Heart right ventricle (tissue), 16 donors: ENCODE results near the gene SLC22A23. TPM values are rescaled to one million over a fixed set of nuclear protein-coding genes. Genes with fewer than 3 reads are reported as not detected.

Experiments
- ATAC-seq, 8 donors: fragments of 200-7000 bp; cut with Tn5 transposase; one replicate each; pipeline ENCODE4 v1.9.1; 2020; ENCODE audit warnings: mild to moderate bottlenecking in 8 of 8, moderate library complexity in 8 of 8, moderate number of reproducible peaks in 1 of 8
- DNase-seq, 2 donors: peaks; one replicate each; pipeline ENCODE4 v3.0.0-alpha.2; 2020
- H3K27ac ChIP-seq, 10 donors: fragments of 200-600 bp; sonication (generic) in 2 of 10; one replicate each; pipeline versions ENCODE4 v1.5.0 to v1.8.0; 2020 to 2022; ENCODE audit warnings: mild to moderate bottlenecking in 3 of 10
- H3K27me3 ChIP-seq, 7 donors: fragments of 200-600 bp; one replicate each; pipeline ENCODE4 v1.8.0; 2021 to 2022; ENCODE audit warnings: mild to moderate bottlenecking in 2 of 7
- H3K36me3 ChIP-seq, 9 donors: fragments of 200-600 bp; sonication (generic) in 1 of 9; one replicate each; pipeline versions ENCODE4 v1.5.0 to v1.8.0; 2020 to 2022; ENCODE audit warnings: mild to moderate bottlenecking in 2 of 9
- H3K4me1 ChIP-seq, 9 donors: fragments of 200-600 bp; sonication (generic) in 1 of 9; one replicate each; pipeline versions ENCODE4 v1.5.0 to v1.8.0; 2020 to 2022; ENCODE audit warnings: mild to moderate bottlenecking in 4 of 9
- H3K4me3 ChIP-seq, 10 donors: fragments of 200-600 bp; sonication (generic) in 2 of 10; one replicate each; pipeline versions ENCODE4 v1.5.0 to v1.8.0; 2020 to 2022; ENCODE audit warnings: mild to moderate bottlenecking in 7 of 10, moderate library complexity in 2 of 10
- H3K9me3 ChIP-seq, 11 donors: fragments of 200-600 bp in 10 of 11; sonication (generic) in 2 of 11; one replicate each; pipeline versions ENCODE4 v1.5.0 to v1.8.0; 2013 to 2022; ENCODE audit warnings: mild to moderate bottlenecking in 2 of 11, control low read depth in 1 of 11, moderate library complexity in 1 of 11
- CTCF ChIP-seq, 9 donors: fragments of 200-600 bp; sonication (generic) in 2 of 9; IDR thresholded peaks; one replicate each; pipeline versions ENCODE4 v1.5.0 to v1.8.0; 2021 to 2022; ENCODE audit warnings: antibody characterized with exemption in 9 of 9, mild to moderate bottlenecking in 5 of 9, moderate library complexity in 1 of 9
- WGBS, 2 donors: extraction: QIAGEN DNeasy Blood & Tissue Kit; methylation state at CpG; one replicate each; pipeline ENCODE4 v1.1.7; 2013; ENCODE audit warnings: inconsistent platforms in 1 of 2; 5-methylcytosine and 5-hydroxymethylcytosine counted together
- intact Hi-C, 10 donors: fragments of 100-400 bp; cut with DNase I; formaldehyde crosslinking; loops; one replicate each; pipeline versions ENCODE4 v1.11.1 to v1.14.2; 2022
- polyA plus RNA-seq, 2 donors: library from polyadenylated mRNA; stranded (reverse); fragments of 200-250 nt; gene quantifications; one replicate each; pipeline ENCODE4 v1.2.3, GENCODE V29; 2013
- total RNA-seq, 10 donors: library from RNA; stranded (reverse); fragmentation: NEBNext Ultra II Directional in 3 of 10; extraction: Animal tissue kit (Norgen Biotek cat#: 25700) in 3 of 10; gene quantifications; one replicate each; pipeline versions ENCODE4 v1.2.1 to v1.2.4, GENCODE V29; 2021 to 2023
- donor health status: Arrhythmogenic right ventricular cardiomyopathy.
- donor health status: ischemic (EF 13 %, LVEDD 7.1; RV severe dilation, severe dysfunction).
- donor health status: healthy with polysubstance abuse.
- donor health status: DM: no; HTN: yes; CAD: no.
- donor health status: DM: no; HTN: no; CAD: no.
- donor health status: ischemic (EF 25% LVEDD 6.9; RV normal size, moderate dysfunction).
- donor health status: ischemic (EF 25% LVEDD 5.7; RV mildly dilated, moderate dysfunction).
- donor health status: healthy.
- donor health status: DM: yes; HTN: yes; CAD: no.
- donor health status: Ischemic cardiomyopathy.
- donor health status: ischemic (EF 35%, LVEDD 5.7; RV mildly dilated, moderate dysfunction).
- donor health status: nonischemic (EF 11% LVEDD 7.7; RV severe dilation, severe dysfunction).
- donor health status: DM: yes; HTN: yes; CAD: no.
- donor health status: PGD.
- donor health status: ischemic (EF 29% LVEDD 5.4; RV normal size, mild dysfunction).
- donor health status: nonischemic (EF 23%, LVEDD 6.1; RV moderate dilation, normal function).

The SLC22A23 gene
- total and polyA plus RNA-seq, 12 donors: 1.9 to 7.8 (median 5.1) TPM

- no peak for DNase-seq
- TF ChIP-seq CTCF (IDR thresholded peaks at IDR 0.05): no peak
- WGBS, 2 donors: 89 to 92% methylated on average over 13 of the region's 13 CpGs
- no peak overlapping the region for H3K4me3 ChIP-seq
- ATAC-seq: no peak
- H3K27me3 ChIP-seq: no peaks in the 10 kb centered on the region
- H3K9me3 ChIP-seq: no peaks in the 10 kb centered on the region
- H3K4me1 ChIP-seq: no peaks in the 10 kb centered on the region
- intact Hi-C loops: loop anchor here in 6 of 10 donors (10.0 kb wide), 4 partner anchors 613 to 733 kb away; no protein-coding TSS in a partner anchor
- peaks cover 0 to 75% (median 18%) of the 10 kb centered on the region in 9 donors for H3K36me3 ChIP-seq
- H3K27ac ChIP-seq: no peak overlapping the region
Measured at GRCh38 chr6:3271756-3272155, 185.1 kb downstream of the SLC22A23 start.

GRCh38 chr6:3270258-3270657 is 186.6 kb downstream of the SLC22A23 start:
- DNase-seq (no peak), ATAC-seq (no peak)
- 83 to 89% methylated on average over 15 of the region's 15 CpGs for WGBS, 2 donors

GRCh38 chr6:3269281-3269975 is 187.4 kb downstream of the SLC22A23 start:
- no peak for DNase-seq
- H3K27ac ChIP-seq: no peak overlapping the region
- peaks cover 0 to 84% (median 18%) of the 10 kb centered on the region in 9 donors for H3K36me3 ChIP-seq
- ATAC-seq: no peak
- no peak overlapping the region for H3K4me3 ChIP-seq
- no peak for TF ChIP-seq CTCF (IDR thresholded peaks at IDR 0.05)
- H3K9me3 ChIP-seq: no peaks in the 10 kb centered on the region
- intact Hi-C loops: no loop called here
- 86 to 88% methylated on average over 27 of the region's 27 CpGs for WGBS, 2 donors
- H3K27me3 ChIP-seq: no peaks in the 10 kb centered on the region
- H3K4me1 ChIP-seq: peaks cover 0 to under 1% (median 0%) of the 10 kb centered on the region in 9 donors

More at GRCh38 chr6:3270258-3270657, 186.6 kb downstream of the SLC22A23 start:
- H3K27me3 ChIP-seq: no peaks in the 10 kb centered on the region
- intact Hi-C loops: loop anchor here in 6 of 10 donors (10.0 kb wide), 4 partner anchors 615 to 735 kb away; no protein-coding TSS in a partner anchor
- H3K4me3 ChIP-seq: no peak overlapping the region
- H3K36me3 ChIP-seq: peaks cover 0 to 76% (median 18%) of the 10 kb centered on the region in 9 donors
- TF ChIP-seq CTCF (IDR thresholded peaks at IDR 0.05): no peak
- no peak overlapping the region for H3K27ac ChIP-seq
- no peaks in the 10 kb centered on the region for H3K4me1 ChIP-seq
- no peaks in the 10 kb centered on the region for H3K9me3 ChIP-seq

GRCh38 chr6:3268680-3269079 is 188.2 kb downstream of the SLC22A23 start:
- 78 to 82% methylated on average over 11 of the region's 11 CpGs for WGBS, 2 donors
- TF ChIP-seq CTCF (IDR thresholded peaks at IDR 0.05): no peak
- H3K9me3 ChIP-seq: no peaks in the 10 kb centered on the region
- no peaks in the 10 kb centered on the region for H3K27me3 ChIP-seq
- no peak overlapping the region for H3K4me3 ChIP-seq
- no peak for ATAC-seq
- no peak for DNase-seq
- peaks cover 0 to 87% (median 18%) of the 10 kb centered on the region in 9 donors for H3K36me3 ChIP-seq
- H3K27ac ChIP-seq: no peak overlapping the region
- intact Hi-C loops: no loop called here
- peaks cover 0 to 8% (median 0%) of the 10 kb centered on the region in 9 donors for H3K4me1 ChIP-seq
